Suppressor macrophage treated with lipopolysaccharide for 4 hours (primary cell): ENCODE measurements around the gene ST3GAL4.
"Not testable (repeated sequence)": the region's sequence is repeated elsewhere in the genome, so short reads cannot be mapped to it uniquely, and the experiment has no call there.

Source experiments
- DNase-seq: peaks from one replicate; pipeline ENCODE4 v3.0.0-alpha.2; 2020

ST3GAL4 gene

DNA sequence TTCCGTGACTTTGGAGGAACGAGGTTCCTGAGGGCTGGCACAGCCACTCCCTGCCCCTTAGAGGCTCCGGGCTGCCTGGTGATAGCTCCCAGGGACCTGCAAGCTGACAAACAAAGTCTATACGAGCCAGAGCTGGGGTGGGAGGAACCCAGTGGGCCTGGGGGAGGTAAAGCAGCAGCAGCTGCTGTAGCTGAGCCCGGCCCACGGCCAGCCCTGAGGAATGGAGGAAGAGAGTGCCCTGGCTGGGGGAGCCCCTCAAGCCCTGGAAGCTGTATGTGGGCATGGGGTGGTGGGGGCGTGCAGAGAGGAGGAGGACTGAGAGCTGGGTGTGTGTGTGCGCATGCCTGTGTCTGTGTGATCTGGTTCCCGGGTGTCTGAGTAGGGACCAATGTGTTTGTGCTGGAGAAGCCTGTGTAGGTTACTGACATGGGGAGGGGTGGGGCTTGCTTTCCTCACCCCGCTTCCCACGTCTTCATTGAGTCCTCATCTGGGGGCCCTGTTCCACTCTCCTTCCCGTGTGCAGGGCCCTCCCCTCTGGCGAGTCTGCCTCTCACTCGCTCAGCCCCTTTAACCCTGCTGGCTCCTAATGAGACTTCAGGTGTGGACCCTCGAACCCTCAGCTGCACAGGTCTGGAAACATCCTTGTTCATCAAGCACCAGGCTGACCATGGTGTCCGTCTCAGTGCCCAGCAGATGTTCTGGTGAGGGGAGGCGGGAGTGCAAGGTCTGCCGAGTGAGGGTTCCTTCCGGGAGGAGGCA lies 10.8 kb downstream of the ST3GAL4 start:
- DNase-seq, result no peak

DNA sequence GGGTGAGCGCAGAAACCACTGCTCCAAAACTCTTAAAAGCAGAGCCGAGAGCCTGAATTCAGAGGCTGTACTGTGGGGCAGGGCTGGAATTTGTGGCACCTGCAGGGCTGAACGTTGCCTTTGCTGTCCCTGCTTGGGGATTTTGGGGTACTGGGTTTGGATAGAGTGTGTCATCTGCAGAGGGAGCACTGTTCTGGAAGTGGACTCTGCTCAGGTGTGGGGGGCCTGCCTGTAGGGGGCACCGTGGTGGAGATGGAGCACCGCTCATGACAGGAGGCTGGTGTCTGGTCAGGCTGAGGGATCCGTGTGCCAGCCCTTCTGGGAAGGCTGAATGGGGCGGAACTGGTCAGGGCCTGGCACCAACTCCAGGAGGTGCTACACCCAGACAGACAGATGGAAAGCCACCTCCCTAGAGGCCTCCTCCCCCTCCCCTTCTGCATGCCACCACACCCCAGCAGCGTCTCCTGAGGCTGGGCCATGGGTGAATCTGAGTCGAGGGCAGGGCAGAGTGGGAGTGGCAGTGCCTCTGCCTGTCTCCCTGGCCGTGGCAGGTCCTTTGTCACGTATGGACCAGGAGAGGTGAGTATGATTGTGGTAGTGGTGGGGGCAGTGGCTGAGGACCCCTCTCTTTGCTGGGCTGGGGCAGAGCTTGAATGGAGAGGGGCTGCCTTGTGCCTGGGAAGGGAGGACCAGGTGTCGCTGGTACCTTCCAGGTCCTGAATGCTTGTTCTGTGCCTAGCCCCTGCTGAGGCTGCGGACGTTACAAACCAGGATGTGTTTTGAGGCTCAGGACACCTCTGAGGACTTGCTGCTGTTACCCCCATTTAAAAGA lies 11.6 kb downstream of the ST3GAL4 start:
- not testable (repeated sequence) for DNase-seq

DNA sequence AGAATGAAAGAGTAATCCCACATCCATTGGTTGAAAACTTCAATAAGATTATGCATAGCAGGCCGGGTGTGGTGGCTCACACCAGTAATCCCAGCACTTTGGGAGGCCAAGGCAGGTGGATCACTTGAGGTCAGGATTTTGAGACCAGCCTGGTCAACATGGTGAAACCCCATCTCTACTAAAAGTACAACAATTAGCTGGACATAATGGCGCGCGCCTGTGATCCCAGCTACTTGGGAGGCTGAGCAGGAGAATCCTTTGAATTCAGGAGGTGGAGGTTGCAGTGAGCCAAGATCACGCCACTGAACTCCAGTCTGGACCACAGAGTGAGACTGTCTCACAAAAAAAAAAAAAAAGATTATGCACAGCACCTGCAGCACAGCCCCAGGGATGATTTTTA lies 12.3 kb downstream of the ST3GAL4 start:
- DNase-seq, result not testable (repeated sequence)

DNA sequence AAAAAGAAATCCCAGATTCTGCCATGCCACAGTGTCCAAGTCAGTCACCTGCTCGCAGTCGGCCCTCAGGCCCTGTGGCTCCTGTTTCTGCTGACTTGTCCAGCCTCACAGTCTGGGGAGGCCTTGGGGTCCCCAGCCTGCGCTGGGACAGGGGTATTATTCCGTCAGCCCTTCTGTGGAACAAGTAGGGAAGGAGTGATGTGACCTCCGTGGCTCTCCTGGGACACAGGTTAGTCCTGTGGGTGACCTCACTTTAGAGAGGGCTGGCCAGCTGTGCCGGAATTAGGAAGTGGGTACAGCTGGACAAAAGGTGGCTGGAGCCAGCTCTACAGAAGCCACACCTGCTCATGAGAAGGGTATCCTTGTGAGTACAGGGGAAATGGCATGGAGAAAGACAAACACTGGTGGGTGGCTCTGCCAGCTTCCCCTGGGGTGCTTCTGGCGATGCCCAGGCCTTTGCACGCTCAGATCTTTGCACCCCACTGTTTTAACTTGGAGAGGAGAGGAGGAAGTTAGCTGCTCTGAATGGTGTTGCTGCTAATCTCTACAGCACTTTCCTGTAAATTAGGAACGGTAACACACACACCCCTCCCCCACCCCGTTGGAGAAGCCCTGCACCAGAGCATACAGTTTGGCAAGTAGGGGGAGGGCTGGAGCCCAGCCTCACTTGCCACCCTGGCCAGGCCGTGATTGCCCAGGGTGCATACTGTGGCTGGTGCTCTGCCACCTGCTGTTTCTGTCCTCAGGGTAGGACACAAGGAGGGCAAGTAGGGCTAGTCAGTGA lies 13.0 kb downstream of the ST3GAL4 start:
- not testable (repeated sequence) for DNase-seq

GRCh38 chr11:126370016-126370415 lies 14.5 kb downstream of the ST3GAL4 start:
- DNase-seq, result no peak

DNA sequence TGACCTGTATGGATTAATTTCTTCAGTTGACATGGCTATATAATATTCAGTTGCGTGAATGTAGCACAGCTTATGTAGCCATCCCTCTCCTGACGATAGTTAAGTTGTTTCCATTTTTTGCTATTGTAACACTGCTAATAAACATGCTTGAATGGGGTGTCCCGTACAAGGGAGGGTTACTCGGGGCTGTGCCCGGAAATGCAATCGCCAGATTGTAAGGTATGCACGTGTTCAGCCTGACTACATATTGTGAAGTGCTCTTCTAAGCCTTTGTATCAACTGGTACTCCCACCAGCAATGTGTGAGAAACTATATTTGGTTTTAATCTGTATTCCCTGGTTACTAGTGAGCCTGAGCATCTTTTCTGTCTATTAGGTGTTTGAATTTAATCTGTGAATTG lies 16.1 kb downstream of the ST3GAL4 start:
- no peak for DNase-seq

DNA sequence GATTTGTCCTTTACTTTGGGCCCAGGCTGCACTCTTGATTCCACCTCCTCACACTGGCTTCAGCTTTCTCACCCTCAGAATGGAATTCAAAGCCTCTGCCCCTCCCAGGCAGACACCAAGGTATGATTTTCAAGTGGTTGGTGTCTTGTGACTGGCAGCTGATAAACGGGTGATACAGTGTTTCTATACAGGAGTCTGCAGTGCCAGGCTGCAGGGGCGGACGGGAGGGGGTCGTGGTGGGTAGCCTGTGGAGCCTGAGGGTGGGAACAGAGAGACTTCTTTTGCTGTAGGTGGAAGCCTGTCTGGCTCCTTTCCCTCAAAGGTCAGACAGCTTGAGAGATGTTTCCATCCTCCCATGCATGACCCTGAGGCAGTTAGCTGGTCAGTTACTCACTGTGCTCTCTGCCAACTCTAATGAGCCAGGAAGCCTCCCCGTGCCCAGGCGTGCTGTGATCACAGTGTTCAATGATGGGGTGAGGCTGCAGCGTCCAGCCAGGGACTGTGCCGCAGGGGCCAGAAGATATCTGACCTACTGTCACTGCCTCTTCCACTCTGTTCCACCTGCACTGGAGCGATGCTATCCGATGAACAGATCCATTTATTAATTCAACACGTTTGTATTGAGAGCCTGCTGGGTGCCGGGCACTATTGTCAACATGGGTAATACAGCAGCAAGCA lies 18.0 kb downstream of the ST3GAL4 start:
- DNase-seq, result not testable (repeated sequence)

- not testable (repeated sequence) for DNase-seq
These were observed 19.2 kb downstream of the ST3GAL4 start for GRCh38 chr11:126374562-126375300.

- DNase-seq, result no peak
These were observed 20.2 kb downstream of the ST3GAL4 start for GRCh38 chr11:126375726-126376125.

- DNase-seq, result no peak
These were observed 23.3 kb downstream of the ST3GAL4 start for GRCh38 chr11:126378763-126379162.

DNA sequence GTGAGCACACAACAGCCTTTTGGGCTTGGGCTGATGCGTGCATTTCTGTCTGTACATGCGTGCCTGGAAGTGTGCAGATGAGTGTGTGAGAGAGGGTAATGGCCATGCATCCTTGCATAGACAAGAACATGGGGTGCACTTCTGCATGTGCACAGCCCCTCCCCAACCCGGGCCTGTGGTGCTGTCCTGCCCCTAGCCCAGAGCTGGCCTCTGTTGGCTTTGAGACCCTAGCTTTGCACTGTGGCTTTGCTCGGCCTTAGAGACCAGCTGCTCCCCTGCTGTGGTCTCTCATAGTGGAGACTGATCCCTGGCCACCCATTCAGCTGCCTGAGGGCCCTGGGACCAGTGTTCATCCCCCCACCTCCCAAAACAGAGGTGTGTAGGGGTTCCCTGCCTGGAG lies 25.4 kb downstream of the ST3GAL4 start:
- no peak for DNase-seq

GRCh38 chr11:126381960-126382359 lies 26.5 kb downstream of the ST3GAL4 start:
- not testable (repeated sequence) for DNase-seq

GRCh38 chr11:126382641-126383040 lies 27.2 kb downstream of the ST3GAL4 start:
- not testable (repeated sequence) for DNase-seq

DNA sequence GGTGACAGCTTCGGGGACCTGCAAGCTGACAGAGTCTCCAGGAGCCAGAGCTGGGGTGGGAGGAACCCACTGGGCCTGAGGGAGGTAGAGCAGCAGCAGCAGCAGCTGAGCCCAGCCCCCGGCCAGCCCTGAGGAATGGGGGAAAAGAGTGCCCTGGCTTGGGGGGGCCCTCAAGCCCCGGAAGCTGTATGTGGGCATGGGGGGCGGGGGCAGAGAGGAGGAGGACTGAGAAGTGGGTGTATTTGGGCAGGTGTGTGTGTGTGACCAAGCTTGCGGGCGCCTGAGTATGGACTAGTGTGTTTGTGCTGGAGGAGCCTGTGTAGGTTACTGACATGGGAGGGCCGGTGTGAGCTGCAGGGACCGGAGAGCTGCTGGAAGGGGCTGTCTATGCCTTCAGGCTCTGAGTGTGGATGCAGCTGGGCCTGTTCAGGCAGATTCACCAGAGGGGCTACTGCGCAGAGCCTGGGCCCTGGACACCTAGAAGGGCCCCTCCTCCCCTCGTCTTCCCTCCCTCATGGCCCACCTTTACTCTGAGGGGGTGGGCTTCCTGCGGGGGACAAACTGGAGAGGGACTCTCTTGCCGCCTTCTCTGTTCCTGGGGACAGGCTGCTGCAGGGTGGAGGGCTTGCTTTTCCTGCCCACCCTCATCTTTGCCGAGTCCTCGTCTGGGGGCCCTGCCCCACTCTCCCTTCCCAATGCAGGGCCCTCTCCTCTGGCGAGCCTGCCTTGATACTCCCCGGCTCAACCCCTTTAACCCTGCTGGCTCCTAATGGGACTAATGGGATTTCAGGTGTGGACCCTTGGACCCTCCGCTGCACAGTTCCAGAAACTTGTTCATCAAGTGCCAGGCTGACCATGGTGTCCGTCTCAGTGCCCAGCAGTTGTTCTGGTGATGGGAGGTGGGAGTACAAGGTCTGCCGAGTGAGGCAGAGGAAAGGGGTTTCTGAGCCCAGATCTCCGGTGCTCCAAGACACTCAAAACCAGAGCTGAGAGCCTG lies 28.2 kb downstream of the ST3GAL4 start:
- no peak for DNase-seq

- no peak for DNase-seq
These were observed 29.1 kb downstream of the ST3GAL4 start for GRCh38 chr11:126384449-126385070.

DNA sequence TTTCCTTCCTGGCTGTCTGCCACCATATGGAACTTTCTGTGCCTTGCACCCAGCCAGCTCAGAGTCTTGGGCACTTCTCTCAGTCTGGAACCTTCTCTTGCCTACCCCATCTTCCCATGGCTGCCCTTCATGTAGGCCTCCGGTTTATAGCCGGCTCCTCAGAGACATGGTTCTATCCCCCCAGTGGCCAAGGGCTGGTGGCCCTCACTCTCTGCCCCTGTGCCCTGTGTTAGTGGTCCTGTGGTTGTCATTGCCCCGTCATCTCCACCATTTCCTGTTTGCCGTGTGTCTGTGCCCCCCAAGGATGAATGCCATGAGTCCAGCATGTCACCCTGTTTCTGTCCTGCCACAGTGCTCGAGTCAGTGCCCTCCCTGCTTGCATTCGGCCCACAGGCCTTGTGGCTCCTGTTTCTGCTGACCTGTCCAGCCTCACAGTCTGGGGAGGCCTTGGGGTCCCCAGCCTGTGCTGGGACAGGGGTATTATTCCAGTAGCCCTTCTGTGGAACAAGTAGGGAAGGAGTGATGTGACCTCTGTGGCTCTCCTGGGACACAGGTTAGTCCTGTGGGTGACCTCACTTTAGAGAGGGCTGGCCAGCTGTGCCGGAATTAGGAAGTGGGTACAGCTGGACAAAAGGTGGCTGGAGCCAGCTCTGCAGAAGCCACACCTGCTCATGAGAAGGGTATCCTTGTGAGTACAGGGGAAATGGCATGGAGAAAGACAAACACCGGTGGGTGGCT lies 30.7 kb downstream of the ST3GAL4 start:
- DNase-seq, result no peak

GRCh38 chr11:126386729-126387071 lies 31.2 kb downstream of the ST3GAL4 start:
- peak; percentile 11 for DNase-seq

DNA sequence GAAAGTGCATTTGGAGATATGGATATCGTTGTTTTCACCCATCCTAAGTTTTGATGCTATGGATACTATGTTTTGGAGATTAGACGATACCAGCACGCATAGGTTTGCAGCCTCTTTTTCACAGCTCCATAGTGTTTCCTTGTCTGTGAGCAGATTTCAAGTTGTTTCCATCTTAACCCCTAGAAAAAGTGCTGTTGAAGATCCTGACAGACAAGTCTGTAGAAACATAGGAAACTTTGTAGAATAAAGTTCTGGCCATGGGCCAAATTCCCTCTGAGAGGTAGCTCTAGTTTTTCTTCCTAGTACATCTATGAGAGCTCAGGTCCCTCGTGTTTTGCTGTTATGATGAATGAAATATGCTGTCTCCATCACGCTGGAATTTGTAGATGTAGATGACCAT lies 32.4 kb downstream of the ST3GAL4 start:
- no peak for DNase-seq

DNA sequence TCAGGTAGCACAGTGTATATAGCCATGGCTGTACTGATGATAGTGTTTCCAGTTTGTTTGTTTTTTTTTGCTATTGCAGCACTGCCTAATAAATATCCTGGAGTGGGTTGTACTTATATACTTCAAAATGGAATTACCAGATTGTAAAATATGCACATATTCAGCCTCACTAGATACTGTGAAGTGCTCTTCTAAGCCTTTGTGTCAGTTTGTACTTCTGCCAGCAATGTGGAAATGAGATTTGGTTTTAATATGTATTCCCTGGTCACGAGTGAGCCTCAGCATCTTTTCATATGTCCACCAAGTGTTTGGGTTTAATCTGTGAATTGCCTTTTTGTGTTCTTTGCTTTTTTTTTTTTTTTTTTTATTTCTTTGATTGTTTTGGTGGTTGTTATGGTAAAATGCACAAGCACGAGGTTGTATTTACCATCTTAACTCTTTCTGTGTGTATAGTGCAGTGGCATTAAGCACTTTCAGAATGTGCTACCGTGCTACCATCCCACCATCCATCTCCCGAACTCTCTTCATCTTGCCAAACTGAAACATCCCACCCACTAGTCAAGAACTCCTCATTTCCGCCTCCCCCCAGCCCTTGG lies 34.9 kb downstream of the ST3GAL4 start:
- DNase-seq, result no peak
